Measurements from ENCODE around the gene SLC22A1. TPM values are rescaled to one million over a fixed set of nuclear protein-coding genes. Genes with fewer than 3 reads are reported as not detected.
"Not testable (repeated sequence)": the region's sequence is repeated elsewhere in the genome, so short reads cannot be mapped to it uniquely, and the experiment has no call there.

The SLC22A1 gene
- total RNA-seq, 1 experiment from 2014 or later = 7.3 TPM

DNA sequence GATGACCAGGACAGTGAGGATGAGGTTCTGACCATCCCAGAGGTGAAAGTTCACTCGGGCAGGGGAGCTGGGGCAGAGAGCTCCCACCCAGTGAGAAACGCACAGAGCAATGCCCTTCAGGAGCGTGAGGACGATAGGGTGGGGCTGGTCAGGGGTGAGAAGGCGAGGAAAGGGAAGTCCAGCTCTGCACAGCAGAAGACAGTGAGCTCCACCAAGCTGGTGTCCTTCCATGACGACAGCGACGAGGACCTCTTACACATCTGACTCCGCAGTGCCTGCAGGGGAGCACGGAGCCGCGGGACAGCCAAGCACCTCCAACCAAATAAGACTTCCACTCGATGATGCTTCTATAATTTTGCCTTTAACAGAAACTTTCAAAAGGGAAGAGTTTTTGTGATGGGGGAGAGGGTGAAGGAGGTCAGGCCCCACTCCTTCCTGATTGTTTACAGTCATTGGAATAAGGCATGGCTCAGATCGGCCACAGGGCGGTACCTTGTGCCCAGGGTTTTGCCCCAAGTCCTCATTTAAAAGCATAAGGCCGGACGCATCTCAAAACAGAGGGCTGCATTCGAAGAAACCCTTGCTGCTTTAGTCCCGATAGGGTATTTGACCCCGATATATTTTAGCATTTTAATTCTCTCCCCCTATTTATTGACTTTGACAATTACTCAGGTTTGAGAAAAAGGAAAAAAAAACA is 16.6 kb upstream of the SLC22A1 start:
- no peak overlapping the region for H3K4me3 ChIP-seq (ENCODE audit: insufficient read depth, low read depth, low read length)
- no peak for DNase-seq
- H3K27me3 ChIP-seq (ENCODE audit: control insufficient read depth, insufficient read depth, low read length) = no peaks in the 10 kb centered on the region
- peaks cover 7% of the 10 kb centered on the region for H3K36me3 ChIP-seq (replicated peaks; ENCODE audit: control insufficient read depth, insufficient read depth, low read length)

DNA sequence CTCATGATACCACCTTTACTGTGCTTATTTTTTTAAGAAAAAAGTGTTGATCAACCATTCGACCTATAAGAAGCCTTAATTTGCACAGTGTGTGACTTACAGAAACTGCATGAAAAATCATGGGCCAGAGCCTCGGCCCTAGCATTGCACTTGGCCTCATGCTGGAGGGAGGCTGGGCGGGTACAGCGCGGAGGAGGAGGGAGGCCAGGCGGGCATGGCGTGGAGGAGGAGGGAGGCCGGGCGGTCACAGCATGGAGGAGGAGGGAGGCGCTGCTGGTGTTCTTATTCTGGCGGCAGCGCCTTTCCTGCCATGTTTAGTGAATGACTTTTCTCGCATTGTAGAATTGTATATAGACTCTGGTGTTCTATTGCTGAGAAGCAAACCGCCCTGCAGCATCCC is 15.6 kb upstream of the SLC22A1 start:
- Histone ChIP-seq H3K4me3 (ENCODE audit: insufficient read depth, low read depth, low read length) (no peak overlapping the region), H3K36me3 (replicated peaks; ENCODE audit: control insufficient read depth, insufficient read depth, low read length) (peaks cover 7% of the 10 kb centered on the region), H3K27me3 (ENCODE audit: control insufficient read depth, insufficient read depth, low read length) (no peaks in the 10 kb centered on the region)
- DNase-seq = no peak

DNA sequence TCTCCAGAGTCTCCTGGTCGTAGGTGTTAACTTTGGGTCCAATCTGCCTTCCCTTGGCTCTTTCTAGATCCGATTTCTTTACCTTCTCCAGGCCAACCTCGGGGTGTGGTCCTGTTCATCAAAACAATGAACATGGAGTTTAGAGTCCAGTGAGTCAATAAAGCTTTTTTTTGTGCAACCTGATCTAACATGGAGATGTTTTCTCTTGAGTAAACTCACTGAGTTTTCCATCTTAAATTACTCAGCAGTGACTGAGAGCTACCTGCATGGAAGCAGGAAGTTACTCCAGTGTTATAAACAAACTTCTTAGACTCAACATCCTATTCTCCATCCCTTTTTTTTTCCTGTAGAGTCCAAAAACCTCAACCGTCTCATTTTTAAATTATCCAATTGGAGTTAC is 14.9 kb upstream of the SLC22A1 start:
- no peaks in the 10 kb centered on the region for H3K27me3 ChIP-seq (ENCODE audit: control insufficient read depth, insufficient read depth, low read length)
- no peak for DNase-seq
- no peak overlapping the region for H3K4me3 ChIP-seq (ENCODE audit: insufficient read depth, low read depth, low read length)
- H3K36me3 ChIP-seq (replicated peaks; ENCODE audit: control insufficient read depth, insufficient read depth, low read length) = peaks cover 7% of the 10 kb centered on the region

DNA sequence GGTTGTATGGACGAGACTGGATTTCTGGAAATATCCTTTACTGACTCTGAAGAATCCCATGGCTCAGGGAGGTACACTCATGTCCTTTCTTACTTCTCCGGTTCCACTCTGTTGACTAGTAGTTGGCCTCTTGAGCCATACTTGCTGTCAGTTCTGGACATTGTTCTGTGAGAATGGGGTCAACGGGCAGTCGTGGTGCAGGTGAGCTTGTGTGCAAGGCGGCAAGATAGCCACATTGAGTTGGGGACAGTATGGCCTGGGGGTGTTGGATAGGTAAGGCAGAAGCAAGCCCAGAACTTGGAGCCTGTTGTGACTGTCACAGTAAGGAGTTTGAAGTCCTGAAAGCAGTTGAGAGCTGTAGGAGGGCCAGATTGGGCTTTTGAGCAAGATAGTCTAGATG is 13.5 kb upstream of the SLC22A1 start:
- Histone ChIP-seq H3K4me3 (ENCODE audit: insufficient read depth, low read depth, low read length) (no peak overlapping the region), H3K36me3 (replicated peaks; ENCODE audit: control insufficient read depth, insufficient read depth, low read length) (peaks cover 7% of the 10 kb centered on the region), H3K27me3 (ENCODE audit: control insufficient read depth, insufficient read depth, low read length) (no peaks in the 10 kb centered on the region)
- no peak for DNase-seq

DNA sequence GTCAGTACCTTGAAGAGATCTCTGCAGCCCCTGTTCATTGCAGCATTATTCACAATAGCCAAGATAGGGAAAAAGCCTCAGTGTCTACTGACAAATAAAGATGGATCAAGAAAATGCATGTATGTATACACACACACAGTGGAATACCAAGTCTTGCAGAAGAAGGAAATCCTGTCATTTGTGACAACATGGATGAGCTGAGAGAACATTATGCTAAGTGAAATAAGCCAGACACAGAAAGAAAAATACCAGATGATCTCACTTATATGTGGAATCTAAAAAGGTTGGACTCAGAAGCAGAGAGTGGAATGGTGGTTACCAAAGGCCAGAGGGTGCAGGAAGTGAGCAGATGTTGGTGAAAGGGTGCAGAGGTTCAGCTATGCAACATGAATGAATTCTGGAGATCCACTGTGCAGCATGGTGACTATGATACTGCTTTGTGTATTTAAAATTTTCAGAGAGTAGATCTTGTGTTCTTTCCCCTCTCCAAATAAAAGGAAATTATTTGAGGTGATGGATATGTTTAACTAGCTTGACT is 11.0 kb upstream of the SLC22A1 start:
- DNase-seq = no peak
- H3K27me3 ChIP-seq (ENCODE audit: control insufficient read depth, insufficient read depth, low read length) = no peaks in the 10 kb centered on the region
- H3K36me3 ChIP-seq (replicated peaks; ENCODE audit: control insufficient read depth, insufficient read depth, low read length) = no peaks in the 10 kb centered on the region
- no peak overlapping the region for H3K4me3 ChIP-seq (ENCODE audit: insufficient read depth, low read depth, low read length)

DNA sequence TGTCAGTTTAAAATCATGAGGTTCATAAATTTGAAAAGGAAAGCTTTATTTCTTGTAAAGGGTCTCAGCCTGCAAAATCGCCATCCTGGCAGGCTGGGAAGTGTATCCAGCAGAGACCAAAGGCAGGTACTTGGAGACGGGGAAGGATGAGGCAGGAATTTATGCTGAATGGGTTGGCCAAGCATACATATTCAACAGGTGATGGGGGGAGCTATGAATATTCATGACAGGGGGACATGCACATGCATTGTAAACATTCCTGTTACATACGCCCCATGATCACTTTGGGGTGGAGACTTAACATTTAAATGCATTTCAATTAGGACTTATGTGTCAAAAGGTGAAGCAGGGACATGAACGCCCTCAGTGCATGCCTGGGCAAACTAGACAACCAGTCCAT is 9.8 kb upstream of the SLC22A1 start:
- no peak overlapping the region for H3K4me3 ChIP-seq (ENCODE audit: insufficient read depth, low read depth, low read length)
- DNase-seq = peak; percentile 78
- no peaks in the 10 kb centered on the region for H3K27me3 ChIP-seq (ENCODE audit: control insufficient read depth, insufficient read depth, low read length)
- H3K36me3 ChIP-seq (replicated peaks; ENCODE audit: control insufficient read depth, insufficient read depth, low read length) = no peaks in the 10 kb centered on the region

DNA sequence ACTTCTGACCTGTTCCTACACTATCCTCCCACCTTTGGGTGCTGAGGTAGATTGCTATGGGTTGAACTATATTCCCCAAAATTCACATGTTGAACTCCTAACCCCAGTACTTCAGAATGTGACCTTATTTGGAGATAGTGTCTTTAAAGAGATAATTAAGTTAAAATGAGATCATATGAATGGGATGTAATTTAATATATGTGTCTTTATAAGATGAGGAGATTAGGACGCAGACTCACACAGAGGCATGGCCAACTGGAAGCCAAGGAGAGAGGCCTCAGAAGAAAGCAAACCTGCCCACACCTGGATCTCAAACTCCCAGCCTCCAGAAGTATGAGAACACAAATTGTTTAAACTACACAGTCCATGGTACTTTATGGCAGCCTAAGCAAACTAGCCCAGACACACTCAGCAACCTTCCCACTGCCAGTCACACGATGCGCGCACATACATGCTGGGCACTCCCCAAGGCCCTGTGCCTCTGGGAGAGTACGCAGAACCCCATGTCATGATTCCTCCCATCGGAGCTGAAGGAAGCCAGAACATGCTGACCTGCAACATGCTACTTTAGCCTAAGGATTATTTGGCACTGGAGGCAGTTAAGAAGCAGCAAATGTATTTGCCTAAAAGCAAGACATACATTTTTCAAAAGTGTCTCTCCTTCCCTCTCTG is 8.9 kb upstream of the SLC22A1 start:
- no peaks in the 10 kb centered on the region for H3K27me3 ChIP-seq (ENCODE audit: control insufficient read depth, insufficient read depth, low read length)
- DNase-seq = no peak

DNA sequence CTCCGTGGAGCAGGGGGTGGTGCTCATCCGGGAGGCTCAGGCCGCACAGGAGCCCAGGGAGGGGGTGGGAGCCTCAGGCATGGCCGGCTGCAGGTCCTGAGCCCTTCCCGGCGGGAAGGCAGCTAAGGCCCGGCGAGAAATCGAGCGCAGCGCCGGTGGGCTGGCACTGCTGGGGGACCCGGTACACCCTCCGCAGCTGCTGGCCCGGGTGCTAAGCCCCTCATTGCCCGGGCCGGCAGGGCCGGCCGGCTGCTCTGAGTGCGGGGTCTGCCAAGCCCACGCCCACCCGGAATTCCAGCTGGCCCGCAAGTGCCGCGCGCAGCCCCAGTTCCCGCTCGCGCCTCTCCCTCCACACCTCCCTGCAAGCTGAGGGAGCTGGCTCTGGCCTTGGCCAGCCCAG is 7.1 kb upstream of the SLC22A1 start:
- not testable (repeated sequence) for DNase-seq; H3K36me3 ChIP-seq (replicated peaks; ENCODE audit: control insufficient read depth, insufficient read depth, low read length); H3K27me3 ChIP-seq (ENCODE audit: control insufficient read depth, insufficient read depth, low read length); H3K4me3 ChIP-seq (ENCODE audit: insufficient read depth, low read depth, low read length)

More for the DNA sequence above, 8.9 kb upstream of the SLC22A1 start:
- Histone ChIP-seq H3K4me3 (ENCODE audit: insufficient read depth, low read depth, low read length) (no peak overlapping the region), H3K36me3 (replicated peaks; ENCODE audit: control insufficient read depth, insufficient read depth, low read length) (no peaks in the 10 kb centered on the region)

DNA sequence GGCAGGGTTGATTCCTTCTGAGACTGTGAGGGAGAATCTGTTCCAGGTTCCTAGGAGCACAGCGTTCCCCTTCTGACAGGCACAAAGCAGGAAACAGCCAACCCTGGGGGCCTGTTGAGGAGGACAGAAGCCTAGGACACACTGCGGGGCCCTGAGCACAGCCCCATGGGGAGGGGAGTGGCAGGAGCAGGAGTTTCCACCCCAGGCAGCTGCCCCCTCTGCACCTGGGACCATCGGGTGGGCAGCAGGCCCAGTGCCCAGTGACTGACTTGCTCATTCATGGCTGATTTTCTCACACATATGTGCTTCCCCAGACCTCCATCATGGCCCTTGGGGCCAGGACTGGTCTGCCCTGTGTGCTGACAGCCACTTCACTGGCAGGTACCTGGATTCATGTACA is 6.2 kb upstream of the SLC22A1 start:
- DNase-seq = no peak
- H3K27me3 ChIP-seq (ENCODE audit: control insufficient read depth, insufficient read depth, low read length) = no peaks in the 10 kb centered on the region
- no peak overlapping the region for H3K4me3 ChIP-seq (ENCODE audit: insufficient read depth, low read depth, low read length)
- H3K36me3 ChIP-seq (replicated peaks; ENCODE audit: control insufficient read depth, insufficient read depth, low read length) = no peaks in the 10 kb centered on the region

DNA sequence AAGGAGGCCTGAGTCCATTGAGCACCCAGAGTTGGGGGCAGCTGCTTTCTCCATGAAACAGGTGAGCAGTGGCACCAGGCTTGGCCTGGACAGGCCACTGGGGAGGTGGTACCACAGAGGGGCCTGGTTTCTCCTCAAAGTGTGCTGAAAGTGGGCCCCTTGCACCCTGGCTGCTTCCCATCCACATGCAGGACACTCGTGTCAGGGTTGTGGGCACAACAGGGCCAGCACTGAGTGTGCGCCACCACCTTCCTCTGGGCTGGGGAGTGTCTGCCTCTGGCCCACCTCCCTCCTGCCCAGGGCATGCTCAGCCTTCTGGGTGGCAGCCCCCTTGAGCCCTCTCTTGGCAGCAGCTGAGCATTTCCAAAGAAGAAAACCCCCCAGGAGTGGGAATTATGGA is 5.2 kb upstream of the SLC22A1 start:
- H3K4me3 ChIP-seq (ENCODE audit: insufficient read depth, low read depth, low read length) = no peak overlapping the region
- no peaks in the 10 kb centered on the region for H3K27me3 ChIP-seq (ENCODE audit: control insufficient read depth, insufficient read depth, low read length)
- no peaks in the 10 kb centered on the region for H3K36me3 ChIP-seq (replicated peaks; ENCODE audit: control insufficient read depth, insufficient read depth, low read length)
- DNase-seq = no peak

DNA sequence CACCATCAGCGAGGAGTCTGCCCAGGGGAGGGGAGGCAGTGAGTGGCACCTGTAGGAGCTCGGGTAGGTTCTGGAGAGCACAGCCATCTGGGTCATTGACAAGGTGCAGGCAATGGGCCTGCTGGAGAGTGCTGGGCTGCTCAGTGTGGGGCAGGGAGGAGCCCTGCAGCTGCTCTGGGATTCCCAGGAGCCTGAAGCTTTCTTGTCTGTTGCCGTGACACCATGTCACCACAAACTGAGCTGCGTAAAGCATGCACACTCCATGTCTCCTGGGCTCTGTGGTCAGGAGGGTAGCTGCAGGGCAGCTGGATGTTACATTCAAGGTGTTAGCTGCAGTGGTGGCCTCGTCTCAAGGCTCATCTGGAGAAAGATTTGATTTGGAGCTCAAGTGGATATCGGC is 4.5 kb upstream of the SLC22A1 start:
- peak; percentile 16 for DNase-seq
- no peak overlapping the region for H3K4me3 ChIP-seq (ENCODE audit: insufficient read depth, low read depth, low read length)
- H3K27me3 ChIP-seq (ENCODE audit: control insufficient read depth, insufficient read depth, low read length) = no peaks in the 10 kb centered on the region
- no peaks in the 10 kb centered on the region for H3K36me3 ChIP-seq (replicated peaks; ENCODE audit: control insufficient read depth, insufficient read depth, low read length)

DNA sequence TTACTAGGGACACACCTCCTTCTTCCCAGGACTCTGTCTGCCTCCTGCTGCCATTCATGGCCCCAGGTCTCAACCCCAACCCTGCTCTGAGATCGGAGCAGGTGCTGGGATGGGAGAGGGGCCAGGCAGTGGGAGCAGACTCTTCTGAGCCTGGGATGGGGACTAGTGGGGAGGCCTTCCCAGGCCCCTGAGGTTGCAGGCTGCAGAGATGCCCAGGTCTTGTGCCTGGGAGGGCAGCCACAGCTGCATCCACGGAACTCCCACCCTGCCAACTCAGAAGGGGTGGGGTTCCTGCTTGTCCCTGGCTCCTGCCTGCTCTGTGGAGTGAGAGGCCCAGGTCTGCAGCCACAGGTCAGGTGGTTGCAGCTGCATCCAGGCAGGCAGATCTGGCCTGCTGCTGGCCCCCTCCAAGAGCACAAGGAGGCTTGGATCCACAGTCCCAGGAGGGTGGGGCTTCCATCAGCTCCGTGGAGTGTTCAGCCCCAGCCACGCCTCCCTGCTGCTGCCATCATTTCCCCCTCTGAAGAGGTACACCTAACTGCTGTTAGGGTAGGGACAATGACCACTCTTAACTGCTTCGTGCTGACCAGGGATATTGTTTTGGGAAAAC is 2.9 kb upstream of the SLC22A1 start:
- H3K36me3 ChIP-seq (replicated peaks; ENCODE audit: control insufficient read depth, insufficient read depth, low read length) = no peaks in the 10 kb centered on the region
- H3K27me3 ChIP-seq (ENCODE audit: control insufficient read depth, insufficient read depth, low read length) = no peaks in the 10 kb centered on the region
- peak; percentile 22 for DNase-seq
- no peak overlapping the region for H3K4me3 ChIP-seq (ENCODE audit: insufficient read depth, low read depth, low read length)

DNA sequence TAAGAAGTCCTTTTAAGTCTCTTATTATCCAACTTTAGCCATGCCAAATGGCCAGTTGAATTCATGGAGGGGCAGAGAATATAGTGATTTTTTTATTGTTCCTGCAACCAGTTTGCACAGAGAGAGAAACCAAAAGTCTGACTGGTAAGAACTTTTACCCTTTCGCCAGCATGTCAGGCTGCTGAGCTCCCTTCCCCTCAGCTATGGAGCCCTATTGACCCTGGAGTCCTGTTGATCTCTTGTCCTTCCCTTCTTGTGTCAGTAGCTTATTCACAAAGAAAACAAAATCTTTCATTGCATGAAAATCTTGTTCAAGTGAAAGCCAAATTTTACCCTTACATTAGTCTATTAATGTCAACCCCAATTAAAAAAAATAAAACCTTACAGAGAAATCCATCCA is 1.5 kb upstream of the SLC22A1 start:
- DNase-seq = no peak

DNA sequence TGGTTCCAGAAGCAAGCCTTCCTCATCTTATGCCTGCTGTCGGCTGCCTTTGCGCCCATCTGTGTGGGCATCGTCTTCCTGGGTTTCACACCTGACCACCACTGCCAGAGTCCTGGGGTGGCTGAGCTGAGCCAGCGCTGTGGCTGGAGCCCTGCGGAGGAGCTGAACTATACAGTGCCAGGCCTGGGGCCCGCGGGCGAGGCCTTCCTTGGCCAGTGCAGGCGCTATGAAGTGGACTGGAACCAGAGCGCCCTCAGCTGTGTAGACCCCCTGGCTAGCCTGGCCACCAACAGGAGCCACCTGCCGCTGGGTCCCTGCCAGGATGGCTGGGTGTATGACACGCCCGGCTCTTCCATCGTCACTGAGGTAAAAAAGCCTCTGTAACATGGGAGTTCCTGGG is 366 bp downstream of the SLC22A1 start:
- peak; percentile 25 for DNase-seq
- Histone ChIP-seq H3K4me3 (ENCODE audit: insufficient read depth, low read depth, low read length) (no peak overlapping the region), H3K36me3 (replicated peaks; ENCODE audit: control insufficient read depth, insufficient read depth, low read length) (no peaks in the 10 kb centered on the region), H3K27me3 (ENCODE audit: control insufficient read depth, insufficient read depth, low read length) (no peaks in the 10 kb centered on the region)

More for the DNA sequence above, 1.5 kb upstream of the SLC22A1 start:
- no peaks in the 10 kb centered on the region for H3K27me3 ChIP-seq (ENCODE audit: control insufficient read depth, insufficient read depth, low read length)
- no peaks in the 10 kb centered on the region for H3K36me3 ChIP-seq (replicated peaks; ENCODE audit: control insufficient read depth, insufficient read depth, low read length)
- H3K4me3 ChIP-seq (ENCODE audit: insufficient read depth, low read depth, low read length) = no peak overlapping the region

DNA sequence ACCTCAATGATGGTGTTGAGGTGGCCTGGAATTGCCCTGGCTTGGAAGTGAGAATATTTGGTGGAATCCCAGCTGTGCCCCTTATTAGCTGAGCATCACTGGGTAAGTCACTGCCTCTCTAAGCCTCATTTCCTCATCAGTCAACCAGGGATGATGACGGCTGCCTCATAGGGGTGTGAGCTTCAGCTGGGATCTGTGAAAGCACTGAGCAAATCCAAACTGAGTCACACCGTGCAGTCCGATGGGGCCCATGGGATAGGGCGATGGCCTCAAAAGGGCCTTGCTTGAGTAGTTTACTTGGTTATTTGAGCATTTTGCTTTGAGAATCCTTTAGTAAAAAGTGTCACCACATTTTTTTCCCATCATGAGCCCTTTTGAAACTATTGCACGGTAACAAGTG is 1.1 kb downstream of the SLC22A1 start:
- Histone ChIP-seq H3K36me3 (replicated peaks; ENCODE audit: control insufficient read depth, insufficient read depth, low read length) (no peaks in the 10 kb centered on the region), H3K27me3 (ENCODE audit: control insufficient read depth, insufficient read depth, low read length) (no peaks in the 10 kb centered on the region; the same call in 1 of the 2 replicates), H3K4me3 (ENCODE audit: insufficient read depth, low read depth, low read length) (no peak overlapping the region)
- DNase-seq = no peak
